ENCODE data around the gene SLC16A9.

DNA sequence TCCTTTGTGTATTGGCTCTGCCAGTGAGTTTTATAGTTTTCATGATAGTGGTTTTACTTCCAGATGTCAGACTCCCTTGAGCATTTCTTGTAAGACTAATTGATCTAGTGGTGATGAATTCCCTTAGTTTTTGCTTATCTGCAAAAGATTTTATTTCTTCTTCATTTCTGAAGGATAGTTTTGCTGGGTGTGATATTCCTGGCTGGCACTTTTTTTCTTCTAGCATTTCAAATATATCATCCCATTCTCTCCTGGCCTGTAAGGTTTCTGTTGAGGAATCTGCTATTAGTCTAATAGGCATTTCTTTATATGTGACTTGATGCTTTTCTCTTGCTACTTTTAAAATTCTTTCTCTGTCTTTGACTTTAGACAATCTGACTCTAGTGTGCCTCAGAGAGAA, 64.8 kb downstream of the SLC16A9 start:
- TF ChIP-seq CTCF (IDR thresholded peaks at IDR 0.05; ENCODE audit: extremely low read depth in 1 of 2, insufficient read depth in 1 of 2, low read depth in 1 of 2, low read length in 2 of 2) = no peak
- no peak for TF ChIP-seq POLR2A (IDR thresholded peaks at IDR 0.05; ENCODE audit: low read depth, low read length)
- no peak for TF ChIP-seq EZH2 (IDR thresholded peaks at IDR 0.05; ENCODE audit: borderline replicate concordance, low read depth, low read length, severe bottlenecking)
- TF ChIP-seq, protein P1, sequence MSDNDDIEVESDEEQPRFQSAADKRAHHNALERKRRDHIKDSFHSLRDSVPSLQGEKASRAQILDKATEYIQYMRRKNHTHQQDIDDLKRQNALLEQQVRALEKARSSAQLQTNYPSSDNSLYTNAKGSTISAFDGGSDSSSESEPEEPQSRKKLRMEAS (IDR thresholded peaks at IDR 0.05; ENCODE audit: insufficient read depth, insufficient read length) = no peak
- TF ChIP-seq MYC (IDR thresholded peaks at IDR 0.05; ENCODE audit: low read depth, low read length) = no peak
- TF ChIP-seq GATA2 (IDR thresholded peaks at IDR 0.05; ENCODE audit: insufficient read depth, insufficient read length, low read depth, low read length) = no peak
- no peak for TF ChIP-seq POLR2AphosphoS5 (IDR thresholded peaks at IDR 0.05; ENCODE audit: insufficient read depth, low read depth, low read length)

Data from endothelial cell of umbilical vein (primary cell).